ENCODE measurements around the gene HOTAIR.

The HOTAIR gene

DNA sequence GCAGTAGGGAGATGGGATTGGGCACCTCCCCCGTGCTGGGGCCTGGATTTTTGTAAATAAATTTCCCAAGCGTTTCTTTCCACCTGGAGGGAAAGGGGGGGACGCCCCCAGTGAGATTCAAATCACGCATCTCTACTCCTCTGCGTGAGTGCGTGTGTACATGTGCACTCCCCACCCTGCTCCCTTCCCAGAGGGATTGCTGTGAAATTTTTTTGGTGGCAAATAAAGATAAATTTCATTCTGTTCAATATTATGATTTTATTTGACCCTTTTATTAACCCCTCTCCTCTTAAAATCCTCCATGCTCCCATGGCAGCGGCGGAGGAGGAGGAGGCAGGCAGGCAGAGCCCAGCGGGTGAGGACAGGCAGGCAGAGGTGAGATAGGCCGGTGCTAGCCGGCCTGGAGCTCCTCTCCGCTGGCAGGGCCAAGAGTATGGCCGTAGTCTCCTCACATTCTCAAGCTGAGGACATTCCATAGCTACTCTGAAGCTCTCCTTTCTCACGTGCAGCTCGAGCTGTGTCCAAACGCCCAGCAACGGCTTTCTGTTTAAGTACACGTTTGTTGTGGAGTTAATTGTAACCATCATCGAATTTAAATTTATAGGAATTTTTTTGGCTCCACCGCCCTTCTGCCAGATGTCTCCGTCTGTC lies 1.5 kb upstream of the HOTAIR start:
- no peak for DNase-seq (ENCODE audit: low spot score)

DNA sequence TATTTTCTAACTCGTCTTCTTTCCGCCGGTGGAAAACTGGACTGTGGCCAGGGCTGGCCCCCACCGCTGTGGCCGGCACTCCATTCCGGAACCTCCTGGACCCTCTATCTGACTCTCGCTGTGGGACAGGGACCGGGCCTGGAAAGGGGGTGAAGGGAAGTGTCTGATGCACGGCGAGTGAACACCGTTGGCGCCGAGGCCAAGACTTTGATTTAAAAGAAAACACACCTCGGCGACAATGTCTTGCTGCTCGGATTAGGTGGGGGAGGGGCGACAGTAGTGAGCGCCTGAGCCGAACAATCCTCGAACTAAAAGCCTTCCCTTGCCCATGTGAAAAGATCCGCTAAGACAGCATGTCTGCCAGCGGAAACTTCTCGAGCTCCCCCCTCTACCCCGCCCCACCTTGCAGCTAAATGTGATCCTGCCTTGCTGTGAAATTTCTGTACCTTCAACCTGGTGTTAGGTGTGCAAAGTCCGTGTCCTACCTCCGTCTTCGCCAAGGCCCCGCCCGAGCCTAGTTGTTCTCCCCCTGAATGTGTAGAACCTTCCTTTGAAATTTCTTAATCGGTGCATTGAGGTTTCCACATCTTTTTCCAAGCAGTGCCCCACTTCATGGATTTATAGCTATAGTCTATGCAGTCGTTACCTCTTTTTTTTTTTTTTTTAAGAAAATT lies 862 bp upstream of the HOTAIR start:
- no peak for DNase-seq (ENCODE audit: low spot score)

DNA sequence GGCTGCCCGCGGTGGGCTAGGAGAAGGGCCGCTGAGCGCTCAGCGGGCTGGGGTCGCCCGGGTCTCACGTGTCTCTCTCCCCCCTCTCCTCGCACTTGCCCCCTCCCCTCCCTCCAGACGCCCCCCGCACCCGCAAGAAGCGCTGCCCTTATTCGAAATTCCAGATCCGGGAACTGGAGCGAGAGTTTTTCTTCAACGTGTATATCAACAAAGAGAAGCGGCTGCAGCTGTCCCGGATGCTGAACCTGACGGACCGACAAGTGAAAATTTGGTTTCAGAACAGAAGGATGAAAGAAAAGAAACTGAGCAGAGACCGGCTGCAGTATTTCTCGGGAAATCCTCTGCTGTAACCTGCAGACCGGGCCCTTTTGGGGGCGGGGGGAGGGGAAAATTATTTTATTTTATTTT lies 314 bp upstream of the HOTAIR start:
- no peak for DNase-seq (ENCODE audit: low spot score)

DNA sequence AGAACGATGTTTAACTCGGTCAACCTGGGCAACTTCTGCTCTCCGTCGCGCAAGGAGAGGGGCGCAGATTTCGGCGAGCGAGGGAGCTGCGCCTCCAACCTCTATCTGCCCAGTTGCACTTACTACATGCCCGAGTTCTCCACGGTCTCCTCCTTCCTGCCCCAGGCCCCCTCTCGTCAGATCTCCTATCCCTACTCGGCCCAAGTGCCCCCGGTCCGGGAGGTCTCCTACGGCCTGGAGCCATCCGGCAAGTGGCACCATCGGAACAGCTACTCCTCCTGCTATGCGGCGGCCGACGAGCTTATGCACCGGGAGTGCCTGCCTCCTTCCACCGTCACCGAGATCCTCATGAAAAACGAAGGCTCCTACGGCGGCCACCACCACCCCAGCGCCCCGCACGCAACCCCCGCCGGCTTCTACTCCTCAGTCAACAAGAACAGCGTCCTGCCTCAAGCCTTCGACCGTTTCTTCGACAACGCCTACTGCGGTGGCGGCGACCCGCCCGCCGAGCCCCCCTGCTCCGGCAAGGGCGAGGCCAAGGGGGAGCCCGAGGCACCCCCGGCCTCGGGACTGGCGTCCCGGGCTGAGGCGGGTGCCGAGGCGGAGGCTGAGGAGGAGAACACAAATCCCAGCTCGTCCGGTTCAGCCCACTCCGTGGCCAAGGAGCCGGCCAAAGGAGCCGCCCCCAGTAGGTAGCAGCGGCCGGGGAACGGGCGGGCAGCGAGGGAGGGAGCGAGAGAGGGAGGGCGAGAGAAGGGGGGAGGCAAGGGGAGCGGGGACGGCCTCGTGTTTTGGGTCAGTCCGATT lies 1.3 kb downstream of the HOTAIR start:
- DNase-seq (ENCODE audit: low spot score) = no peak

DNA sequence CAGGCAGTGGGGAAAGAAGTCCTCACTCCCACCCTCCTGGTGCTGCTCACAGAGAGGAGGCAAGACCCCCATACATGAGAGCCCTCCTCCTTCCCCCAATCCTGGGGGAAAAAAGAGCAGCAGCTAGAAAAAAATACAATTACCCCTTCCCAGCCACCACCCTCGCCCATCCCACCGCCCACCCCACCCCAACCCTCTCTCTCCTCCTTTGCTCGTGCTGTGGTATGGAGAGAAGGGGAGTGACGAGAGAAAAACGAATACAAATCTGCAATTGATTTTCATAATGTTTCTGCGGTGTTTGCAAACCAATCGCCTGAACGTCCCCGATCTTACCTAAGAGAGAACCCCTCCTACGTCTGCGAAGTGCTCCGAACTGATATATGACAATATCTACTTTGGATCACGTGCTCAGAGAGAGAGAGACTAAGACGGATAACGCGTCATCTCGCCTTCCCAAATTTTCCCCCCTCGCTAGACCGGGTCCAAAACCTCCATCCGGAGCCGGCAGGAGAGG lies 2.0 kb downstream of the HOTAIR start, which contains the start of gene HOXC11:
TSS of gene HOXC11 (plus strand) at position 405 of the 514 bp plus-strand sequence. CDS start 116 bp downstream, outside the sequence.
- DNase-seq (ENCODE audit: low spot score) = no peak

DNA sequence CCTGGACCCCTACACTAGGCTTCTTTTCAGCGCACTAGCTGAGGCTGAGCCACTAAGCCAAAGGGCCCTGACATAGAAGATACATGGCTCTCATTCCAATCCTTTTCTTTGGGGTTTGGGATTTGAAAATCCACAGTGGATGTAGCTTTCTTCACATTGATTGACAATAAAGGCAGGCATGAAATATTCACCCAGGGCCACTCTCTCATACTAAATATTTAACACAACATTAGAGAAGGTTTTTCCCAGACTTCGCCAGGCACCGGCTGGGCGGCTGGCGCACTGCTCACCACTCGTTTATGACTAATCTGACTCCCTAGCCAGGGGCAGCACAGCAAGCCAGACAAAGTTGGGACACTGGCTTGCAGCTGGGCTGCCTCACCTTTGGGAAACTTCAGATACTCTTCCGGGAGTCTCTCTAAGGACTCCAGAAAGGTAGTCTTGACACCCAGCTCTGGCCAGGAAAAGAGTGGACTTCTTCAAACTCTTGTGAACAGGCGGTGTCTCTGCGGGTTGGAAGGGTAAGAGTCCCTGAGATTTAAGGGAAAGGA lies 2.5 kb downstream of the HOTAIR start:
- DNase-seq (ENCODE audit: low spot score) = no peak

DNA sequence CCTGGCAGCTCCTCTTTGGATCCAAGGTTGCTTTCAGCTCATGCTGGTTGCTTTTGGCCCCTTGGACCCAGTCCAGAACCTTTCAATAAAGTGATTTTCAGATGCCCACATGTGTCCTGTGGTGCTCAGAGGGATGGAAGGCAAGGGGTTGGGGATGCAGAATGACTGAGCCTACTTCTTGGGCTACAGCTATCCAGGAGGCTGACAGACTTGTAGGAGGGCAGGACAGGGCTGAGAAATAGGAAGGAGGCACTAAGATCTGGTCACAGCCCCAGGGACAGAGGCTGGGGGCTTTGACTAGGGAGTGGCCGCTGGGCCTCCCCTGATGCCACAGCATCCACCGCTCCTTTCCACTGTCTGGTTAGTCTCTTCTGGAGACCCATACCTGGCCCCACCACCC lies 3.1 kb downstream of the HOTAIR start:
- DNase-seq (ENCODE audit: low spot score) = no peak

DNA sequence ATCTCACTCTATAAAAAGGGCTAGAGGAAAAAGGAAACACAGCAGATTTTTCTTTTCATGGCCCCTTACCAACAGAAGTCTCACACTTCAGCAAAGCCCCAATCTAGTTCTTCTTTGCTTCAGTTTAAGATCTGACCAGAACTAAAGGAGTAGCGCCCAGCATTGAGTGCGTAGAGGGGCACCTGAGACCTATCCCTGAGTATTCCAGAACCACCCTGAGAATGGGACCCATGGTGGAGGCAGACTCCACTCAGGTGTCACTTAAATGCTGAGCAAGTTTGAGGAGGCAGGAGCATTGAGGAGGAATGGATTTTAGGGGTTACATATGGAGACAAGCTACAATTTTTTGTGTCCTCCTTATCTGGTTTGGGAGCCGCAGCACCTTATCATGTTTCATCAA lies 3.6 kb downstream of the HOTAIR start:
- DNase-seq (ENCODE audit: low spot score) = no peak

DNA sequence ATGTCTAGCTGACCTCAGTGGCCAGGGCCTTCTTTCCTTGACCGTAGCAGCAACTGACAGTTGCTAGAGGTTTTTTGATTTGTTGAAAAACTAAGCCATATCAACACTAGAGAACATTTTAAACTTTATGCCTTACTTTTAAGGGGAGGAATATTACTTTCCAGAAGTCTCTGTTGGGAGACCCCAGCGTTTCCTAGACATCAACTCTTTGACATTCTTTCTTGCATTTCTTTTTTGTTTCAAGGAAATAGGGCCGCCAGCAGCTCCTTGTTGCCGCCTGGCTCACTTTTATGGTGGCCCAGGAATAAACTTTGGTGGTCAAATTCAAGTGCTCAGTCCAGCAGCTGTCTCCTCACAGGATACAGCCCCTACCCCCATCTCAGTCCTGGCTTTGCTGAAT lies 4.3 kb downstream of the HOTAIR start:
- no peak for DNase-seq (ENCODE audit: low spot score)

DNA sequence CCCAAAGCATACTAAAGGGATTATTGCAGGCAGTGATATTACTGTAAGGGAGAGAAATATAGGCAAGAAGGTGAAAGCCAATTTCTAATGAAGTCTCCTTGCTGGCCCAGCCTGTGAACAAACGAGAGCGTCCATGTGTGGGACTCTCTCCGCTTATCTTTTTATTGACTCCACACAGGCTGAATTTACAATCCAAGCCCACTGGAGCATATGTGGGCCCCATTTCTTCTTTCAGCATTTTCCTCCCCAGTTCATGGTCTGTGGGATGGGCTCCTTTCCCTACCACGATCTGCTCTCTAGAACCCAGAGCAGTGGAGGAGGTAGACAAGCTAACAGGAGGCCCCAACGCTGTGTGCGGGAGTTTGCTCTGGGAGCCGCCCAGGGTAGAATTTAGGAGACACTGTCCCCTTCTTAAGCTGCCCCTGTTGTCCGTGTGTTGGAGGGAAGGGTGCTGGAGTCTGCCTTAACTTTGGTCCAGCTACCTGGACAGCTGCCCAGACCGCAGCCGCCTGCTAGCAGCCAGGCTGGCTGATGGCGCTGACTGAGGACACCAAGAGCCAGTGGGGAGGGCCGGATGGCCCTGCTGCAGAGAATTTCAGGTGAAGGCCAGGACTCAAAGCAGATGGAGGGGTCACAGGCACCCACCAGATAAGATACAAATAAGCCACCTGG lies 5.0 kb downstream of the HOTAIR start:
- DNase-seq (ENCODE audit: low spot score) = no peak

DNA sequence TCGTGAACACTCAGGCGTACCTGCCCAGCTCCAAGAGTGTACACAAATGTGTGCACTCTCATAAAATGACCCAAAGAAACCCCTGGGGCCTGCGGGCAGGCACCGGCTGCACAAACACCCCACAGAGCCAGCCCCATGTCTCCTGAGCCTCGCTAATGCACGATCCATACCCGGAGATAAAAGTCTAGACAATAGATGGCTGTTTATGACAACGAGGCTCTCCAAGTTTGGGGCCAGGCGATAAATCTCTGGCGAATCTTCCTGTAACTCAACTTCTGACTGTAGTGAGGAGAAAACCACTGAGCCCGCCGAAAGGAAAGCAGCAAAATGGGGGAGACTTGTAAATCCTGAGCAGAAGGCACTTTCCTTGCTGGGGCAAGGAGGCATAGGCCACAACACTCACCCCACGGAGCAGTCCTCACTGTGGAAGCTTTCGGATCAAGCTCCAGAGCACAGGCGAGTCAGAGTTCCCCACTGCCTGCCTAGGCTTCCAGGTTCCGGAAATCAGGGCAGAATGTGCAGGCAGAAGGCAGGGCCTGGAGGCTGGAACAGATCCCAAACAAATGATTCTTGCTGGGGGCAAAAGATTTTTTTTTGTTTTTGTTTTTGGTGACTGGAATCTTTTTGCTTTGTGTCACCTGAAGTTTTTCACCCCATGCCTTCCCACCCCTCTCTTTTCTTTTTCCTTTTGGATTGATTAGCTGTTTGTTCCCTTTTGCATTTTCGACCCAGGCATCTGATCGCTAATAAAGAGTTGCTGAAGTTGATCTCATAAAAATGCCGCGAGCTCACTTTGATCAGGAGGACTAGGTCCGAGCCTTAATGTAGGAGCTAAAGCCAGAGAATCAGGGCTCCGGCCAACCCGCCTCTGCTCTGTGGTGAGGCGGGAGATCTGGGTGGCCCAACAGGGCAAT lies 6.3 kb downstream of the HOTAIR start:
- DNase-seq (ENCODE audit: low spot score) = no peak

DNA sequence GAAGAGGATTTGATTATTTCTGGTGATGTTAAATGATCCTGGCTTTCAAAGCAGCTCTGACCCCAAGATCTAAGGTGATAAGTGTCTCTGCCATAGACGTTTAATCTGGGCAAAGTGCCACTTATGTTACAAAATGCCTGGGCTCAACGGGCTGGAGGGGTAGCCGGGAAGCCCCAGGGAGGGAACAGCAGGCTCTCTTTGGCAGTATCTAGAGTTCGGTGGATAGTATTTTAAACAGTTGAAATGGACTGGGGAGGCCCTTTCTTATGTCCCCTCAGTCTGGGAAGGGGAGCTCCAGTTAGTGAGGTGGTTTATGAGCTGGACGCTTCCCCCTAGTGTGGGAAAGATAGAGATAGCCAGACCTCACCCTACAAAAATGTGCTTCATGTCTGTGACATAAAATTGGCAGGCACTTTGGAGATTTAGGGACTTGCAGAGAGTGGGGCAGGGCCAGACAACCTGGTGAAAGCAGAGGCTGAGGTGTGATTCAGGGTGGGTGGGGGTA lies 7.3 kb downstream of the HOTAIR start:
- no peak for DNase-seq (ENCODE audit: low spot score)

DNA sequence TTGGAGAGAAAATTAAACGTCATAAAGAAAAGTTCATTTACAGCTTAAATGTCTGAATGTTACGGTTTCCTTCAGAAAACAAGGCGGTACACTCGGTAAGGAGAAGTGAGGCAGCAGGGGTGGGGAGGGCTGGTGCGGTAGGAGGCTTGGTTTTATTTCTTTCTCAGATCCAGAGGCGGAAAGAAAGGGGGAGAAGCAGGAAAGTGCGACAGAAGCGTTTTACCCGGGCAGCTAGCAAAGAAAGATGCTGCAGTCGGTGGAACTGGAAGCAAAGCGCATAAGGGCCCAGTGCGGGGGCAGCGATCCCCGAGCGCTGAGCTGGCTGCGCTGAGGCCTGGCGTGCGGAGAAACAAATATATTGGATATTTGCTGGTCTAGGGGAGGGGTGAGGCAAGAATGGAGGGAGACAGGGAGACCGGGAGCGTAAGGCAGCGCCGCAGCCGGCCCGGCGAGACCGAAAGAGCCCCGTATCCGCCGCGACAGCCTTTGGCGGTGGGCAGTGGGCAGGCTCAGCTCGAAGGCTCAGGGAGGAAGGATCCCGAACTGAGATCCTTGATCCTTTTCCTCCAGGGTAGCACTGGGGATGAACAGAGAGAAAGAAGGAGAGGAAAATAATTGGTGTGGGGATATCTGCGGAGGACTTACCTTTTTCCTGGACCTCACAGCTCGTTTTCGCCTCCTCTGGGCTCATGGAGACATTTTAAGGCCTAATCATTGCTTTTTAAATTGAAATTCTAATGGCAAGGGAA lies 8.2 kb downstream of the HOTAIR start:
- DNase-seq (ENCODE audit: low spot score) = no peak

DNA sequence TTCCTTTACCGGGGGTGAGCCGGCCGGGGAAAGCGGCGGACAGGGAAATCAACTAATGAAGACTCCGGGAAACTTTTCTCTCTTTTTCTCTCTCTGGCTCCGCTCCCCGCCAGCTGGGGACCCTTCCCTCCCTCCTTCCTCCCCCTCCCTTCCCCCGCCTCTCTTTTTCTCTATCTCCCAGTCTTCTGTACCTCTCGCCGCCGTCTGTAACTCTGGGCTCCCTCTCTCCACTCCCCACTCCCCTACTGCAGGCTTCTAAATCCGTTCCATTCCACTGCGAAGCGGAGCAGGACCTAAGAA lies 8.7 kb downstream of the HOTAIR start:
- DNase-seq (ENCODE audit: low spot score) = no peak

DNA sequence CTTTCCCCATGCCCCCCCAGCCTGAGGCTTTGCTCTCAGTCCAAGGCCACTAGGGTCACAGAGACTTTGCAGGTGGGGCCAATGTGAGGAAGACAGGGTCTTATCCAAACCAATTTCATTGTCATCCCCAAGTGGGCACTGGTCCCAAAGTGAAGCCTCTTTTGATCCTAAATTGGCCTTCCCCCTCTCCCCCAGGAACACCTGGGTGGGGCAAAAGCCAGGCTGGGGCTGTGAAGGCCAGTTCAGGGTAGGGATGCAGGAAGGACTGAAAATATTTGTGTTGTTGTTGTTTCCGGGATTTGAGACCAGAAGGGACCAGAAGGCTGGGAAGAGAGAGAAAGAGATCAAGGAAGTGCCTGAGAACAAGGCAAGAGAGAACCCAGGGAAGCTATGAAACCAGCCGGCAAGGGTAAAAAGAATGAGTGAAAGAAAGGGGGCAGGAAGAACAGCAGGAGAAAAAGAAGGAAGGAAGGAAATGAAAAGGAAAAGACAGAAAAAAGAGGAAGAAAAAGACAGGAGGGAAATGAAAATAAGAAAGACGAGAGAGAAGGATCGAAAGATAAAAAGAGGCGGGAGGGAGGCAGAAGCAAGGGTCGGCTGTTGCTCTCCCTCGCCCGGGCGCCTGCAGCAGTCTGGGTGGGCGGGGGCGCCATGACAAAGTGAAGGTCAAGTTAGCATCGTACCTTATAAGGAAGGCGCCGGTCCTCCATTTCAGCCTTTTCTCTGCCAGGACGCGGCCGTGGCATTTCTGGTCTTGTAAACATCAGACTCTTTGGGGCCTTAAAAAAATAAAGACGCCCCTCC lies 9.3 kb downstream of the HOTAIR start:
- DNase-seq (ENCODE audit: low spot score) = no peak

DNA sequence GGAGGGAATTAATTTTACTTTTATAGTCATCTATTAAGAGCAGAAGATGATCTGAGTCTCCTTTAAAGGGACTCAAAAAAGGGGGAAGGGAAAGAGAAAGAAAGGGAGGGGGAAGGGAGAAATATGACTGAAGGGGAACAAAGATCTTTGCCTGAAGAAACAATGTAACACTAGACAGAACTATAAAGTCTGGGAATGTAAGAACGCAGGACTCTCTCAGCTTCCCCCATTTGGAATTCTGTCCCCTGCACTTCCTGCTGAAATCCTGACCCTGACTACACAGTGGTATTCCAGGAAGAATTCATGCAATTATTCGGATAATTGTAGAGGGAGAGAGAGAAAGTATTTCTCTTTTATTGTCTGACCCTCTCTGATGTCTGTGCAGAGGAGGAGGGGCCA lies 10.4 kb downstream of the HOTAIR start:
- DNase-seq (ENCODE audit: low spot score) = no peak

DNA sequence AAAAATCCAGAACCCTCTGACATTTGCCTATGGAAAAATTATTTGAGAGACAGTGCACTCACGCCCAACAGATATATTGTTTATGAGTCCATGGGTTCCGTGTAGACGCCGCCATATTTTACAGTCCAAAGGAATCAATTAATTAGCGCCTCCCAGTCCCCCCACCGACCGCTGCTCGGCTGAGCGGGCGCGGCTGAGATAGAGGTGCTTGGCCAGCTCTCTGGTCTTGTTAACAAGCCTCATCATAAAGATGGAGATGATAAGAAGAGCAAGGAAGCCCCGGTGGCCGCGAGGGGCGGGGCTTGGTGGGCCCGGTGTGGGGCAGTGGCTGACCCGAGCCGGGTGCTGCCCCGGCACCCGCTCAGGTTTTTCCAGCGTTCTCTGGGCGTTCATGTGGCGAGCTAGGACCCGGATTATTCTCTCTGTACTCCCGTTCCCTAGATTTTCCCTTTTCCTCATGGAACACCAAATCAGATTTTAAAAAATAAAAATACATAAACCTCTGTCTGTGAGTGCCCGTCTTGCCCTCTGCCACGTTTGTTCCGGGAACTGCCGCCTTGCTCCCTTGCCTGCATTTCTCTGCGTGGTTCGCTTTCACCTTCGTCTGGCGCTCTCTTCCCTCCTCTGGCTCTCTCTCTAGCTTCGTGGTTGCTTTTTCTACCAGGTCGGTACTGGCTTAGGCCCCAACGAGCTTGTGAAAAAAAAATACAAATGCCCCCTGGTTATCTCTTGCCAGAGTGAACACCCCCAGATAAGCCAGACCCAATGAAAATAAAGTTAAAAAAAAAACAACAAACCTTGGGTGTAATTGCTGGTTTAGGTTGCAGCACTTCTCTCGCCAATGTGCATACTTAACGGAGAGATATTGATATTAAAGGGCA lies 11.1 kb downstream of the HOTAIR start:
- no peak for DNase-seq (ENCODE audit: low spot score)

DNA sequence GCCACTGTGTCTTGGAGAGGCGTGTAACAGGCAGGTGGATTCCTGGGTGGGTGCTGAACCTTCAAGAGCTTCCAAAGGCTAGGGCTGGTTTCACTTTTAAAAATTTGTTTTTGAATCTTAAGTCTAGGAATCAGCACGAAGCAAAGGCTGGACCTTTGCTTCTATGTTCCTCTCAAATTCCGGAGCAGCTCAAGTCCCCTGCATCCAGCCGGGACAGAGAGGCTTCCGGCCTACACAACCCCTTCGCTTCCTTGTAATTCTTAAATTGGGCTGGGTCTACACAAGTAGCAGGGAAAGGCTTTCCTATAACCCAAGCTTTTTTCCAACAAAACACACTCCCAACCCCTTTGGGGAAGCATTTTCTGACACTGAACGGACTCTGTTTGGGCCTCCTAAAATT lies 11.7 kb downstream of the HOTAIR start:
- no peak for DNase-seq (ENCODE audit: low spot score)
